Progenitor cell of endocrine pancreas (in vitro differentiated cells): ENCODE measurements around the gene LRP2. TPM values are rescaled to one million over a fixed set of nuclear protein-coding genes. Genes with fewer than 3 reads are reported as not detected.
A peak's percentile ranks its signal among the peaks of the same experiment; 100 is the strongest.

Source experiments
- DNase-seq: peaks from one replicate; pipeline ENCODE4 v3.0.0; 2021; ENCODE audit warnings: low spot score; ENCODE audit not compliant: unreplicated experiment
- H3K27ac Mint-ChIP-seq: 2 replicates; pipeline ENCODE4 v1.8.0; 2021; ENCODE audit warnings: mild to moderate bottlenecking, moderate library complexity, mixed read lengths
- H3K27me3 Mint-ChIP-seq: 2 replicates; pipeline ENCODE4 v1.8.0; 2021; ENCODE audit warnings: mixed read lengths
- H3K36me3 Mint-ChIP-seq: 2 replicates; pipeline ENCODE4 v1.8.0; 2022; ENCODE audit warnings: mixed read lengths; ENCODE audit not compliant: insufficient read depth
- H3K4me1 Mint-ChIP-seq: 2 replicates; pipeline ENCODE4 v1.8.0; 2021; ENCODE audit warnings: low read depth, mixed read lengths
- H3K4me3 Mint-ChIP-seq: 2 replicates; pipeline ENCODE4 v1.8.0; 2021; ENCODE audit warnings: low read depth, mild to moderate bottlenecking, moderate library complexity, mixed read lengths
- H3K9me3 Mint-ChIP-seq: 2 replicates; pipeline ENCODE4 v1.8.0; 2021; ENCODE audit warnings: low read depth, mixed read lengths
- CTCF ChIP-seq: fragments of 200-600 bp; sonication (generic); IDR thresholded peaks from one replicate; pipeline ENCODE4 v1.5.0; 2021; ENCODE audit warnings: antibody characterized with exemption, mild to moderate bottlenecking; ENCODE audit not compliant: unreplicated experiment
- total RNA-seq: library from RNA; stranded (reverse); gene quantifications from 2 replicates; pipeline ENCODE4 v1.2.1, GENCODE V29; 2021

LRP2 gene
- total RNA-seq, 1 donor from 2014 or later = 44.4 TPM

GRCh38 chr2:169247211-169247610 lies 115.1 kb downstream of the LRP2 start:
- Mint-ChIP-seq H3K27ac (no peak overlapping the region), H3K36me3 (peaks cover 25% of the 10 kb centered on the region), H3K9me3 (peaks cover 3% of the 10 kb centered on the region), H3K4me1 (peaks cover 1% of the 10 kb centered on the region), H3K4me3 (no peak overlapping the region), H3K27me3 (no peaks in the 10 kb centered on the region)
- TF ChIP-seq CTCF = no peak
- DNase-seq = no peak

GRCh38 chr2:169240405-169240804 lies 121.9 kb downstream of the LRP2 start:
- no peak for DNase-seq
- Mint-ChIP-seq H3K9me3 (no peaks in the 10 kb centered on the region), H3K4me1 (no peaks in the 10 kb centered on the region), H3K36me3 (peaks cover 41% of the 10 kb centered on the region), H3K27me3 (no peaks in the 10 kb centered on the region), H3K4me3 (no peak overlapping the region), H3K27ac (no peak overlapping the region)
- TF ChIP-seq CTCF = no peak

- Mint-ChIP-seq H3K27me3 (peaks cover 4% of the 10 kb centered on the region), H3K4me1 (no peaks in the 10 kb centered on the region), H3K4me3 (no peak overlapping the region), H3K27ac (peak overlapping the region; percentile 35), H3K9me3 (no peaks in the 10 kb centered on the region), H3K36me3 (peaks cover 46% of the 10 kb centered on the region)
- no peak for TF ChIP-seq CTCF
- DNase-seq = no peak
These were observed 124.4 kb downstream of the LRP2 start for GRCh38 chr2:169237939-169238338.

- Mint-ChIP-seq H3K27ac (no peak overlapping the region), H3K9me3 (no peaks in the 10 kb centered on the region), H3K27me3 (peaks cover 11% of the 10 kb centered on the region), H3K4me3 (no peak overlapping the region), H3K4me1 (no peaks in the 10 kb centered on the region), H3K36me3 (peaks cover 46% of the 10 kb centered on the region)
- no peak for DNase-seq
- TF ChIP-seq CTCF = no peak
These were observed 125.0 kb downstream of the LRP2 start for GRCh38 chr2:169237286-169237685.

- Mint-ChIP-seq H3K4me1 (peaks cover 31% of the 10 kb centered on the region), H3K9me3 (no peaks in the 10 kb centered on the region), H3K4me3 (no peak overlapping the region), H3K27me3 (peaks cover 11% of the 10 kb centered on the region), H3K27ac (no peak overlapping the region), H3K36me3 (peaks cover 26% of the 10 kb centered on the region)
- no peak for DNase-seq
- TF ChIP-seq CTCF = no peak
These were observed 129.7 kb downstream of the LRP2 start for GRCh38 chr2:169232551-169233154.
